Adrenal gland (tissue), 5 donors: ENCODE measurements around the gene ASPG.

Source experiments
- POLR2A ChIP-seq, 2 donors: fragments of 450-650 bp; IDR thresholded peaks; one replicate each; pipeline ENCODE4 v1.6.1; 2017; ENCODE audit warnings: antibody characterized with exemption in 2 of 2, mild to moderate bottlenecking in 2 of 2, moderate library complexity in 1 of 2
- TF ChIP-seq, protein P1 (sequence below), 6 experiments: fragments of 450-650 bp in 4 of 6; fragments of 200-600 bp in 2 of 6; sonication (generic) in 1 of 6; IDR thresholded peaks; 1 replicate in 5 of 6; 2 replicates in 1 of 6; pipeline versions ENCODE4 v1.5.1 to v1.8.0; 2016 to 2021; ENCODE audit warnings: antibody characterized with exemption in 6 of 6, mild to moderate bottlenecking in 2 of 6, moderate library complexity in 1 of 6
- donor health status: DM: no; HTN: no; CAD: no.

DNA sequence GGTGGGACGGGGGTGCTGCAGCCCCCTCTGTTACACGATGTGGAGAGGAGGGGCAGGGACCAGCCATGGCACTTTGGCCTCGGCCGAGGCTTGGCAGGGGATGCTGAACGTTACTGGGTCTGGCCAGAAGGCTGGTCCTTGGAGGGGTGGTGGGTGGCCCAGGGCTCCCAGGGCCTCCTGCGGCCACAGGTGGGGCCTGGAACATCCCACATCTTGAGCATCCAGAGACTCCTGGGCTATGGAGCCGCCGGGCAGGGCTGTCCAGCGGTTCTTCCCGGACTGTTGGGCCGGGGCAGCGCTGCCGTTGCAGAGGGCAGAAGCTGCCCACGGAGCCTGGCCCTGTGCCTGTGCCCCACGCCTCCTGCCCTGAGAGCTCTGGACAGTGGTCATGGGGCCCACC lies 68.7 kb downstream of the ASPG start:
- TF ChIP-seq, protein P1, sequence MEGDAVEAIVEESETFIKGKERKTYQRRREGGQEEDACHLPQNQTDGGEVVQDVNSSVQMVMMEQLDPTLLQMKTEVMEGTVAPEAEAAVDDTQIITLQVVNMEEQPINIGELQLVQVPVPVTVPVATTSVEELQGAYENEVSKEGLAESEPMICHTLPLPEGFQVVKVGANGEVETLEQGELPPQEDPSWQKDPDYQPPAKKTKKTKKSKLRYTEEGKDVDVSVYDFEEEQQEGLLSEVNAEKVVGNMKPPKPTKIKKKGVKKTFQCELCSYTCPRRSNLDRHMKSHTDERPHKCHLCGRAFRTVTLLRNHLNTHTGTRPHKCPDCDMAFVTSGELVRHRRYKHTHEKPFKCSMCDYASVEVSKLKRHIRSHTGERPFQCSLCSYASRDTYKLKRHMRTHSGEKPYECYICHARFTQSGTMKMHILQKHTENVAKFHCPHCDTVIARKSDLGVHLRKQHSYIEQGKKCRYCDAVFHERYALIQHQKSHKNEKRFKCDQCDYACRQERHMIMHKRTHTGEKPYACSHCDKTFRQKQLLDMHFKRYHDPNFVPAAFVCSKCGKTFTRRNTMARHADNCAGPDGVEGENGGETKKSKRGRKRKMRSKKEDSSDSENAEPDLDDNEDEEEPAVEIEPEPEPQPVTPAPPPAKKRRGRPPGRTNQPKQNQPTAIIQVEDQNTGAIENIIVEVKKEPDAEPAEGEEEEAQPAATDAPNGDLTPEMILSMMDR (IDR thresholded peaks at IDR 0.05), result no peak
- TF ChIP-seq POLR2A (IDR thresholded peaks at IDR 0.05), result no peak
